Hindlimb muscle (tissue), 1 donor: ENCODE data around the gene NEFH. TPM values are rescaled to one million over a fixed set of nuclear protein-coding genes. Genes with fewer than 3 reads are reported as not detected.

Experiments
- DNase-seq: peaks from one replicate; pipeline ENCODE4 v3.0.0-alpha.2; 2013
- polyA plus RNA-seq: library from polyadenylated mRNA; unstranded; fragments of 120-200 nt; gene quantifications from one replicate; pipeline ENCODE4 v1.2.1, GENCODE V29; 2013; ENCODE audit not compliant: insufficient read length

Gene NEFH
- polyA plus RNA-seq, 1 donor, result 1.9 TPM

DNA sequence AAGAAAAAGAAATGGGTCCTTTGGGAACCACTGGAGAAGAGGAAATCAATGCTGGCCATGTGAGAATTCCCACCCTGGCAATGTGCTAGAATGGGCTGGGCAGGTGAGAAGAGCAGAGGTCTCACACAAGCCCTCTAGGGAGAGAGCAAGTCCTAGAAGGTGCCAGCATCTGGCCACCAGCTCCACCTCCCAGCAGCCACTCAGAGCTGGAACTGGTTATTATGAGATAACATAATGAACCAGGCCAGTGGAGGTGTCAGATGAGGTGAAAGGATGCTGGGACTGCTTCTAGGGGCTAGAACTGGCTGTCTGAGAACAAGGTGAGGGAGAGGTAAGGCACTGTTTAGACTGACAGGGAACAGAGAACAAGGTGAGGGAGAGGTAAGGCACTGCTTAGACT is 29.3 kb downstream of the NEFH start:
- no peak for DNase-seq

DNA sequence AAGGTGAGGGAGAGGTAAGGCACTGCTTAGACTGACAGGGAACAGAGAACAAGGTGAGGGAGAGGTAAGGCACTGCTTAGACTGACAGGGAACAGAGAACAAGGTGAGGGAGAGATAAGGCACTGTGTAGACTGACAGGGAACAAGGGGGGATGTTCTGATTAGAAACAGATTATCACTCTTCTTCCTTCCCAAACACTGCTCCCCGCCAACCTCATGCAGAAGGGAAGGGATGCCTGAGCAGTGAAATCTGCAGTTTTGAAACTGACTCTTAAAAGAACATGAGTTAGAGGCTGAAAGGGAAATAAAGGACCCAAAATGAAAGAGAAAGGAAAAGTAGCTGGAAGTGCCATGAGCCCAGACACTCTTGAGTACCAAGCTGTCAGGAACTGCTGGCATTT is 29.8 kb downstream of the NEFH start:
- no peak for DNase-seq

DNA sequence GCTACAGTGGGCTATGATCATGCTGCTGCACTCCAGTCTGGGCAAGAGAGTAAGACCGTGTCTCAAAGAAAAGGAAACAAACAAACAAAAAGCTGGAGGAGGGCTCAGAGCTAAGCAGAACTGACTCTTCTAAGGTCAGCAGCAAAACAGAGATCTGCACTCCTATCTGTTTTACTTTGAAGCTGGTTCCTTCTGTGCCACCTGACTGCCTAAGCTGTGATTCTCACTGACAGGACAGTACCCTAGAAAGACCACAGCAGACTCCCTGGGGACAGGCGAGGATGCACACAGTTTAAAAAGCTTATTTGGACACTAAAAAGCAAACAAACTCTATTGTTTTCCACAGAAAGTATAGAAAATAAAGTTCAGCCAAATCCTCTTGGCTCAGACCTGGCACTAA is 30.5 kb downstream of the NEFH start:
- DNase-seq, result no peak

DNA sequence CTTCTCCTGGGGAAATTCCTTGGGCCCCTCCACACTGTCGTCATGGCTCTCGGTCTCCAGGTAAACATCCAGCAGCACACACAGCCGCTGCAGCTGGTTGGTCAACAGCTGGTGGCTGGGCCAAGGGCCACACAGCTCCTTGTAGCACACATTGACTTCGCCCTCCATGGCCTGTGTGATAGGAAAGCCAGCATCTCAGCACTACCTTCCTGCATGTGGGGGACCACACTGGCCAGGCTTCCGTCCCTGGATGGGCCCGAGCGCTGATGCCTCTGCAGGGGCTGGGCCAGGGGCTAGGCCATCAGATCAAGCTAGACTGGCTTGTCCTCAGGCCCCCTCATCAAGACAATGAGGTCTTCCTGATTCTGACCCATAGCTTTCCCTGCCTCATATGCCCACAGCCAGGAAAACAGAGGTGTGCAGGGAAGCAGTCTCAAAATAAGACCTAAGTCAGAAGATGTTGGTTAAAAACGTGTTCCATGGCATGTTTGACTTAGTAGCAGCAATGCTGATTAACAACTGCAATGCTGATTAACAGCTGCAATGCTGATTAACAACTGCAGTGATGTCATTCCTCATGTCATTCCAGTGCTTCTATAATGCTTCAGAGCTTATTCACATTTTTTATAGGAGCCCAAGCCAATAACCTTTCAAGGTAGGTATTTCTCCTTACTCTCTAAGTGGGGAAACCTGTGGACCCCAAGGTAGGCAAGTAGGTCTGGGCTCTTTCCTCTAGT is 31.3 kb downstream of the NEFH start:
- no peak for DNase-seq

DNA sequence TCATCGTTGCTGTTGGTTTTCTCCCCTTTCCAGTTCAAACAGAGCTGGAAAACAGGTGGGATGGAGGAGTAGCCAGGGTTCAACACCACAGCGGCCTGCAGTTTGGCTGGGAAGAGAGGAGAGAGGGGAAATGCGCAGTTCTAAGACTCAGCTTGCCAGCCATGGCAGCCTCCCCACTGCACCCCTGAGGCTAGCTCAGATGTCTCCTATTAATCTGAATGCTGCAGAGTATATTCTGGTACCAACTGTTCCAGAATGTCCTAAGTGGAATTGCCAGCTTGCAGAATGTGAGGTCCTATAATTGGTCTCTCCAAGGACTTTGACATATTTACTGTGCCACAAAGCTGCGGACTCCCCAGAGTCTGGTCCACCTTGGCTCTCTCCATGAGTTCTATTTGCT is 32.0 kb downstream of the NEFH start:
- DNase-seq, result no peak

DNA sequence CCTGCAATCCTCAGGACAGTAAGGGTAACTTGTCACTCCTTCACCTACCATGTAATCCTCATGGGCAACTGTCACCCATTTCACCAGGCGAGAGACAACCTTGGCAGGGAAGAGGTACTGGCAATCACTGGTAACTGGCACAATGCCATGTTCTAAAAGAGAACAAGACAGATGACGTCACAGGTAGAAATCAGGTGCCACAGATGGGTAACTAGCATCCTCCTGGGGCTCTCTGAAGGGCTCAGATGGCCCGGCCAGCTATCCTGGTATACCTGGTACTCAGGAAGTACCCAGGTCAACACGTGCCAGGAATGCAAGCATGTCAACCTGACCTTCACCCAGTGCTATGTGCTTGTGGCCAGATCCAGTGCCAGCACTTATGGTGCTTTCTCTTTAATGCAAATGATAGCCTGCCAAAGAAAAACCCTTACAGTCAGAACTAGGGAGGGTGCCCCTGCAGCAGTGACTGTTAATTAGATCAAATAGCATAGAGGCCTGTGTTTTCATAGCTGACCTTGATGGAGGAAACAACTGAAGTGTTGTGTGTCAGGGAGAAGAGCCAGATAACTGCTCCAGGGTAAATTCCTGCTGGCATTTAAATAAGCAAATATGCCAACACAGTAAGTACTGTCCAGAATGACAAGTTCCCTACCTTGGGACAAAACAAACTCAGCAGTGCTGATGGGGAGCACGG is 37.3 kb downstream of the NEFH start:
- DNase-seq, result no peak

DNA sequence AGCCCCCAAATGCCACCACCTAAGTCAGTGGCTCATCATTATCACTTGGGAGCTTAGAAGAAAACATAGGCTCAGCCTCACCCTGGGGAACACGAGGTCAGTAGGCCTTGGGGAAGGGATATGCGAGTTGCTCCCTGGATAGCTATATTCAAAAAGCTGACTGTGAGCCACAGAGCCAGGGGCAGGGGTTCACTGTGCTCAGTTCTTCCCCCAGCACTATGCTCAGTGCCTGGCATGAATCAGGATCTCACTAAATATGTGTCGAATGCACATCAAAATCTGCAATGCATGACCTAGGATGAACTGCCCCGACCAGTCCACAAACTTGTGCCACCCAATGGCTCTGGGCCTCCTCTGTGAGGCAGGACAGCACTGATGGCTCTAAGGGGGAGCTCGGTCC is 38.4 kb downstream of the NEFH start:
- no peak for DNase-seq

DNA sequence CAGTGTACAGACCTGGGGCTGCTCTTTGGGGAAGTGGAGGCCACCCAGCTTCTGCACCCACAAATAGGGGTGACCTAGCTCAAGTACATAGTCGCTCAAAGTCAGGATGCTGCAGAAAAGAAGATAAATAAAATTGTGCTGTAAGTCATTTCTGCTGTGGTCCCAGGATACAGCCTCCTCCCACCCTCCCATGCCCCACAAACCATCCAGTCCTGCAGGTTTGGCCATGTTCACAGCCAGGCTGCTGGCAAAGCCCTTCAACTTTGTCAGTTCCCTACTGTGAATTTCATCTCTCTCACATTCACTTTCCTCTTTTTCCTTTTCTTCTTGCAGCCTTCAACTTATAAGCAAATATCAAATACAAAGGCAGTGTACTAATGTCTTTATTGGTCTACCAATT is 40.0 kb downstream of the NEFH start:
- DNase-seq, result no peak

DNA sequence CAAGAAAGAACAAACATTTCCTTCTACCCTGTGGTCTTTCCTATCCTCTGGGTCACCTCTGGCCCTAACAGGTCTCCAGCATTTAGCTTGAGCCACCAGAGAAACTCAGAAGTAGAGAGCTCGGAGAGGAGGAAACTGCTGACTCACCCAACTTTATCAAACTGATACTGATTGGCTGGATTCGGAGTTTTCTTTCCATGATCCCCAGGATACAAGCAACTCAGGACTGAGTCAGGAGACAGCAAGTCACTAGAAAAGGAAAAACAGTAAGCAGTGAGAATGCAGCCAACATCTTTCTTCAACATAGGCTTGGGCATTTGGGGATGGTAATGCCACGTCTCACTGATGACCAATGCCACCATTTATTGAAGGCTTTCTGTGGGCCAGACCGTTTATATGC is 40.8 kb downstream of the NEFH start:
- DNase-seq, result no peak

DNA sequence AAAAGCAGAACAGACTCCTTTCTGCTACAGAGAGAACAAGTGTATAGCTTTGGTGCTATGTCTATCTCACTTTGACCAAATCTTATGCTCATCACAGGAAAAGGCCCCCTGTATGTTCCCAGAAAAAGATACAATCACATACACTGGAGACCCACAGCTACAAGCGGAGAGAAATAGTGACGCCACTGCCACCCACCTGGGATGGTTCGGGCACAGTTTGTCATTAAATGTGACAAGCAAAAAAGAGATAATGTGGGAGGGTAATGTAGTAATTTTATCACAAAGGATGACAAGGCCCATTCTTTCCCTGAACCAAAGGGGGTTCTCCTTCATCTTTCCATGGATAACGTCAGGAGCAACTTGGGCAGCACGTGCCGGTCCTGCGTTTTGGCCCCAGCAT is 41.5 kb downstream of the NEFH start:
- no peak for DNase-seq

DNA sequence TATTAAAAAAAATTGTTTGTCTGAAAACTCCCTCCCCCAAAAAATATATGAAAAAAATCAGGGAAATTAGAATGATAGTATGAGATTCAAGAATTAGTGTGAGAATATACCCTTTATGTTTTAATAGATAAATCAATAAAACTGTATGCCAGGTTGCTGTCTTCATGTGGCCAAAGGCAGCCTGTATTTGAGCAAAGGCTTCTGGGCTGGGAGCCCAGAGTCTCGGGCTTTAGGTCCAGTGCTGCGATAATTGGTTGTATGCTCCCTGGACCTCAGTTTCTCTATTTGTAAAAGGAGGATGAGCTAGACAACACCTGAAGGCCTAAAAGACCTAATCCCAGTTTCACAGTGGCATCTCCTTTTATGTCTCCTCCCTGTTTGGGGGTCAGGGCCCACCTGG is 43.7 kb downstream of the NEFH start:
- no peak for DNase-seq

DNA sequence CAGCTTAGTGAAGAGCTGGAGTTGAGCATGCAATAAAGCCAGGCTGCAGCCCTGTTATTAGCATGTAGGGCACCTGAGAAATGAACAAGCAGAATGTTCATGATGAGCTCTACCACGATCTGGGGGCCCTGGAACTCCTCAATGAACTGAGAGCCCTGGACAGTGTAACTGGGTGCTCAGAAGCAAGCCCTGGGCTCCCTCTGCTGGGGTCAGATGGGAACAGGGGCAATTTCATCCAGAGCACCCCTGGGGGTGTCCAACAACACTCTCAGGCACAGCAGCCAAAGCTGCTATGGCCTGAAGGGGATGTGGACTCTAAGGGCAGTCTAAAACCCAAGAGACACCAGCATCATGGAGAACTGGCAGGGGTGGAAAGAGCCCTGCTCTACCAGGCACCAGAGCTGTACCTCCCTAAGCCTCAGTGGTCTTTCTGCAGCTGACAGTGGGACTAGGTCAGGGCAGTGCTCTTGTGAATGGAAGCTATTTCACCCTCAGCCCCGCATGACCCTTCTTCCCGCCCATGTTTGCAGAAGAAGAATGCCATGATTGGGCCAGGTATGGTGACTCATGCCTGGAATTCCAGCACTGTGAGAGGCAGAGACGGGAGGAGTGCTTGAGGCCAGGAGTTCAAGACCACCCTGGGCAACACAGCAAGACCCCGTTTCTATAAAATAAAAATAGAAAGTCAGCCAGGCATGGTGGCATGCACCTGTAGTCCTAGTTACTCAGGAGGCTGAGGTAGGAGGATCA is 44.6 kb downstream of the NEFH start:
- no peak for DNase-seq

DNA sequence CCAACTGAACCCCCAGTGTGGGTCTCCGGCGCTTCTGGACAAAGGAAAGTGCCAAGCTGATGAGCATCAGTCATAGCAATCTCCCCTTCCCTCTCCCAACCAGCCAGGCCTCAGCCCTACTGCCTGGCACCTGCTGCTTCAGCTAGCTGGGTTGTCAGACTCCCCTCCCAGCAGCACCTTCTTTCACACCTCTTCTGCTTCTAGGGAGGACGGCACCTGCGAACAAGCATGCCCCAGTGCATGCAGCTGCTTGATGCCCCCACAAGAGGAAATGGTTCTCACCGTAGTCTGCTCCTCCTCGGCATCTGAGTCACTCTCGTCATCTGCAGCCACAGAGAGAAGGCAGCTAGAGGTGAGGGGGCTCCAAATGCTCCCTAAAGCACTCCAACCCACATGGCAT is 48.1 kb downstream of the NEFH start:
- DNase-seq, result no peak

DNA sequence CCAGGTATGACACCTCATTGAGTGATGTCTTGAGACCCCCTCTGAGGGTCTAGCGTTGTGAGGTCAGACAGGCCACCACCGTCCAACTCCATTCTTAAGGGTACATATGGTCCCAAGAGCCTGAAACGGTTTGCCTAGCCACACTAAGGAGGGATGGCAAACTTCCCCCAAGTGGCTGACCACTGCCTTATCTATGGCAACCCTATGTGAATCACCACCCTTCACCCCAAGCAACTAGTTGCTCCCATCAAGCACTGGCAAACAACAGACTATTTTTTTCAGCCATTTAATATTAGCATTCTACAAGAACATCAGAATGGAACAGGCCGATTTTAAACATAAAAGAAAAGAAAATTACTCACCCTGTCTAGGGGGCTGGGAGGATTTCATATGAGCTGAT is 50.7 kb downstream of the NEFH start:
- no peak for DNase-seq

DNA sequence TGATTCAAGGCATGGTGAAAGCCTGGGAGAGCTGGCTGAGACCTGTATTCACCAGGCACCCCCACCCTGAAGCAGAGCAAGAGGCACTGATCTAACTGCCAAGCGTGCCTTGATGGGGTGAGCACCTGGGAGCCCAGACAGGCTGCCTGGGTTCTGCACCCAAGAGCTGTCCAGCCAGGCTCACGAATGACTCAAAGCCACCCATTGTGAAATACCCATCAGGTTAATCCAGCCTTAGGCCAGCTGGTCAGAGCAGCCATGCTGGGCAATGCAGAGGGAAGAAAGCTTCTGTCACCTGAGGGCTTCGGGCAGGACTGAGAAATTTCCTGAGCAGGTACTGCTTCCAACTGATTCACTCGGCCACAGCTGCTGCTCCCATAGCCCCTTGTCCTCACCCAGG is 51.4 kb downstream of the NEFH start:
- DNase-seq, result no peak

DNA sequence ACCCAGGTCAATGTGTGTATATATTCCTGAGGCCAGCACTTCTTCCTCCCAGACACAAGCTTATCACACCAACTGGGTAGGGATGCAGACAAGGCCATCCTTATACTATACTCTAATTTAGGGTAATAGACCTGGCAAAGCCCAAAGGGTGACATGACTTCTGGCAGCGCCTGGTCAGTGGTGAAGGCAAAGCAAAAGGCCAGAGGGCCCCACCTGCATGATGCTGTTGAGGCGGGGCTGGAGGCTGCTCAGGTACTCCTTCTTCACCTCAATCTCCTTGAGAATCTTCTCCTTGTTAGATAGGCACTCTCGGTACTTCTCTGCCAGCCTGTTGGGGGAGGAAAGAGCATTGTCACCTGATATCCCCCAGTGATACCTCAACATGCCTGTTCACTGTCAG is 56.4 kb downstream of the NEFH start:
- no peak for DNase-seq

DNA sequence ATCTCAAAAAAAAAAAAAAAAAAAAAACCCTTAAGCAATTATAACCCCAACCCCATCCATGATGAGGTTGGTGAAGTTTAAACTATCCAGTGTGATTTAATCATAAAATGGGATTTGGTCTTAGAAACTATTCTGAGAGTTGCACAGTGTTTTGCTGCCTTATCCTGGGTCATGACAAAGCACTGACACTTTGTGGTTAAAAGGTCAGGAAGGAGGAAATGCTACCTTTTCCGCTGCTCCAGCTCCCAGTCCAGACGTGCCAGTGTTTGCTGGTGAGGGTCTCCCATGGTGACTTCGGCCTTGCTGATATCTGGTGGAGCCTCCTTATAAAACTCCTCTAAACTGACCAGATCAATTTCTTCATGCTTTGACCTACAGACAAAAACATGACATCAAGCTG is 59.1 kb downstream of the NEFH start:
- no peak for DNase-seq

Other genes starting within 250 kb of the NEFH start
- gene RHBDD3, start 212.2 kb upstream of the NEFH start, polyA plus RNA-seq, result 22.6 TPM
- gene EWSR1, start 211.9 kb upstream of the NEFH start, polyA plus RNA-seq, result 180 TPM
- gene GAS2L1, start 173.6 kb upstream of the NEFH start, polyA plus RNA-seq, result 12.9 TPM
- 1.7 TPM for gene RASL10A, start 164.5 kb upstream of the NEFH start, polyA plus RNA-seq
- 30.0 TPM for gene AP1B1, start 91.6 kb upstream of the NEFH start, polyA plus RNA-seq
- not detected for gene RFPL1, start 41.6 kb upstream of the NEFH start, polyA plus RNA-seq
- 28.4 TPM for gene THOC5, start 73.5 kb downstream of the NEFH start, polyA plus RNA-seq
- gene NIPSNAP1, start 100.9 kb downstream of the NEFH start, polyA plus RNA-seq, result 29.8 TPM
- gene NF2, start 123.4 kb downstream of the NEFH start, polyA plus RNA-seq, result 21.0 TPM
- gene CABP7, start 239.8 kb downstream of the NEFH start, polyA plus RNA-seq, result 0.19 TPM